HUDEP-2 (cell line): ENCODE measurements around the gene PIEZO1.
A peak's percentile ranks its signal among the peaks of the same experiment; 100 is the strongest.

Source experiments
- DNase-seq, 76 experiments: peaks; one replicate each; lab custom pipeline; 2025; ENCODE audit not compliant: unreplicated experiment in 76 of 76; lab: John Stamatoyannopoulos, UW

PIEZO1 gene

GRCh38 chr16:88723507-88723887 lies 61.5 kb downstream of the PIEZO1 start:
- DNase-seq, result no peak

GRCh38 chr16:88722784-88723506 lies 62.1 kb downstream of the PIEZO1 start:
- DNase-seq, result no peak

GRCh38 chr16:88721815-88722755 lies 62.9 kb downstream of the PIEZO1 start:
- DNase-seq, result no peak

GRCh38 chr16:88721236-88721635 lies 63.8 kb downstream of the PIEZO1 start:
- no peak for DNase-seq

GRCh38 chr16:88720396-88720970 lies 64.5 kb downstream of the PIEZO1 start:
- no peak for DNase-seq

- DNase-seq, result no peak
These were observed 65.1 kb downstream of the PIEZO1 start for GRCh38 chr16:88719933-88720296.

GRCh38 chr16:88719267-88719932 lies 65.6 kb downstream of the PIEZO1 start:
- no peak for DNase-seq

GRCh38 chr16:88718178-88718577 lies 66.8 kb downstream of the PIEZO1 start:
- DNase-seq, result no peak

- no peak for DNase-seq
These were observed 68.4 kb downstream of the PIEZO1 start for GRCh38 chr16:88716601-88717001.

GRCh38 chr16:88716201-88716600 lies 68.8 kb downstream of the PIEZO1 start:
- DNase-seq, result no peak

GRCh38 chr16:88715312-88716190 lies 69.5 kb downstream of the PIEZO1 start:
- DNase-seq, result no peak

GRCh38 chr16:88714420-88715302 lies 70.4 kb downstream of the PIEZO1 start:
- DNase-seq, result no peak

- peak in 4 of 76 experiments; percentile 24 to 32 (median 28) for DNase-seq
These were observed 71.2 kb downstream of the PIEZO1 start for GRCh38 chr16:88713568-88714419.

GRCh38 chr16:88713054-88713453 lies 72.0 kb downstream of the PIEZO1 start:
- no peak for DNase-seq

GRCh38 chr16:88712362-88712979 lies 72.5 kb downstream of the PIEZO1 start:
- DNase-seq, result no peak

GRCh38 chr16:88711750-88712340 lies 73.2 kb downstream of the PIEZO1 start:
- no peak for DNase-seq

GRCh38 chr16:88710556-88710955 lies 74.5 kb downstream of the PIEZO1 start:
- no peak for DNase-seq
